ENCODE measurements around the gene IL1RL2. TPM values are rescaled to one million over a fixed set of nuclear protein-coding genes. Genes with fewer than 3 reads are reported as not detected.

The IL1RL2 gene
- total and polyA plus RNA-seq, 2 of the 4 experiments (the other 2 are of a cell fraction) = 0.09 to 0.36 TPM

DNA sequence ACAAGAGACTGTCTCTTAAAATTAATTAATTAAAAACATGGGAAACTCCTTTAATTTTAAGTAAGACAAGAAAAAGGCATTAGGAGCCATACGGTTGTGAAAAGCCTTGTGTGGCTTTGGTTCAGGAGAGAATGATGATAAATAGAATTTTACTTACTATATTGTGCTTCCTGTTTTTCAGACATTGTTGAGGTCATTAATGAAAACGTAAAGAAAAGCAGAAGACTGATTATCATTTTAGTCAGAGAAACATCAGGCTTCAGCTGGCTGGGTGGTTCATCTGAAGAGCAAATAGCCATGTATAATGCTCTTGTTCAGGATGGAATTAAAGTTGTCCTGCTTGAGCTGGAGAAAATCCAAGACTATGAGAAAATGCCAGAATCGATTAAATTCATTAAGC, 10.7 kb upstream of the IL1RL2 start:
- no peak overlapping the region for H3K56ac ChIP-seq (ENCODE audit: extremely low read depth, insufficient read depth, low read length)
- TF ChIP-seq CEBPB (IDR thresholded peaks at IDR 0.05; ENCODE audit: low read depth, low read length) = no peak
- ChIA-PET POLR2A (ENCODE audit: unreplicated experiment) (no interaction called here), CTCF (no interaction called here)
- no peak overlapping the region for H4K8ac ChIP-seq (ENCODE audit: low read depth in 2 of 2, low read length in 2 of 2)
- H3K27me3 ChIP-seq (ENCODE audit: control insufficient read depth, insufficient read depth, low read length) = no peaks in the 10 kb centered on the region
- H2BK120ac ChIP-seq (ENCODE audit: low read depth, low read length) = no peak overlapping the region
- H2AK5ac ChIP-seq (ENCODE audit: low read depth, low read length) = no peak overlapping the region
- H4K20me1 ChIP-seq (ENCODE audit: insufficient read depth, low read length) = no peaks in the 10 kb centered on the region
- H2BK15ac ChIP-seq (ENCODE audit: low read depth, low read length) = no peak overlapping the region
- no peaks in the 10 kb centered on the region for H3K9me3 ChIP-seq (ENCODE audit: control insufficient read depth, insufficient read depth, low read length)
- in situ Hi-C loops (cut with MboI; ENCODE audit: low sequenced_read_pairs) = loop anchor here (10.0 kb wide), 2 partner anchors 269 to 291 kb away; no protein-coding TSS in a partner anchor
- H3K18ac ChIP-seq (ENCODE audit: low read depth, low read length) = no peak overlapping the region
- no peak overlapping the region for H3K23ac ChIP-seq (ENCODE audit: low read depth, low read length)
- H4K5ac ChIP-seq (ENCODE audit: low read depth, low read length) = no peak overlapping the region
- H3K27ac ChIP-seq (ENCODE audit: insufficient read depth, low read length) = no peak overlapping the region
- no TSS peak for BruUV-seq (replicated peaks)
- H3K4me2 ChIP-seq (ENCODE audit: low read depth, low read length) = no peak overlapping the region
- no peak overlapping the region for H2BK5ac ChIP-seq (ENCODE audit: low read depth, low read length, poor library complexity, severe bottlenecking)
- WGBS, 2 experiments (ENCODE audit: extremely low coverage in 2 of 2, insufficient read length in 1 of 2) = 100% methylated on average over 1 of the region's 3 CpGs; no CpG with 5 or more reads in 1 of the 2 experiments
- no peak overlapping the region for H3K14ac ChIP-seq (replicated peaks; ENCODE audit: low read depth, low read length)
- H2AFZ ChIP-seq (replicated peaks; ENCODE audit: low read length, poor library complexity) = no peak overlapping the region
- H2BK20ac ChIP-seq (ENCODE audit: low read depth, low read length) = no peak overlapping the region
- no peak overlapping the region for H3K4ac ChIP-seq (ENCODE audit: low read depth, low read length)
- H3K4me3 ChIP-seq (ENCODE audit: insufficient read depth, low read depth, low read length) = no peak overlapping the region
- ATAC-seq (ENCODE audit: low read depth) (no peak), DNase-seq (no peak)
- H3K9ac ChIP-seq (ENCODE audit: low read depth, low read length) = no peak overlapping the region
- no peak overlapping the region for H2AK9ac ChIP-seq (replicated peaks; ENCODE audit: low read depth, low read length, poor library complexity)
- intact Hi-C loops (cut with micrococcal nuclease) = no loop called here
- H3K79me1 ChIP-seq (ENCODE audit: low read depth in 1 of 2, low read length in 2 of 2) = no peaks in the 10 kb centered on the region
- dilution Hi-C loops (cut with HindIII; ENCODE audit: low sequenced_read_pairs, unreplicated experiment) = no loop called here
- H4K91ac ChIP-seq (ENCODE audit: insufficient read depth, low read depth, low read length) = no peak overlapping the region
- peaks cover 53% of the 10 kb centered on the region for H3K36me3 ChIP-seq (ENCODE audit: control insufficient read depth, insufficient read depth, low read length)
- H3K9me1 ChIP-seq (ENCODE audit: insufficient read depth, low read length) = no peaks in the 10 kb centered on the region
- no peaks in the 10 kb centered on the region for H3K4me1 ChIP-seq (ENCODE audit: control insufficient read depth, insufficient read depth, low read length)

Data from IMR-90 (cell line).